ENCODE measurements around the gene SCAMP3.
"Not testable (repeated sequence)": the region's sequence is repeated elsewhere in the genome, so short reads cannot be mapped to it uniquely, and the experiment has no call there.

The SCAMP3 gene

GRCh38 chr1:155227261-155228095 is 34.7 kb downstream of the SCAMP3 start:
- peak; percentile 100 for DNase-seq (ENCODE audit: low spot score)

GRCh38 chr1:155226910-155227260 is 35.3 kb downstream of the SCAMP3 start:
- DNase-seq (ENCODE audit: low spot score): peak; percentile 33

- DNase-seq (ENCODE audit: low spot score): peak; percentile 80
These were observed 35.8 kb downstream of the SCAMP3 start for GRCh38 chr1:155226188-155226909.

DNA sequence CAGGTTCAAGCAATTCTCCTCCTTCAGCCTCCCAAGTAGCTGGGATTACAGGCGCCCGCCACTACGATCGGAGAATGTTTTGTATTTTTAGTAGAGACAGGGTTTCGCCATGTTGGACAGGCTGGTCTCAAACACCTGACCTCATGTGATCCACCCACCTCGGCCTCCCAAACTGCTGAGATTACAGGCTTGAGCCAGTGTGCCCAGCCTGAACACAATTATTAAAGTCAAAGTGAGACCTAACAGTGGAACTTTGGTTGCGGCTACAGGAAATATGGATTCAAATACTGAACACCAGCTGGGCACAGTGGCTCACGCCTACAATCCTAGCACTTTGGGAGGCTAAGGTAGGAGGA is 36.8 kb downstream of the SCAMP3 start:
- not testable (repeated sequence) for DNase-seq (ENCODE audit: low spot score)

GRCh38 chr1:155223047-155223446 is 39.1 kb downstream of the SCAMP3 start:
- DNase-seq (ENCODE audit: low spot score): no peak

GRCh38 chr1:155220211-155220965 is 41.8 kb downstream of the SCAMP3 start:
- DNase-seq (ENCODE audit: low spot score): not testable (repeated sequence)

DNA sequence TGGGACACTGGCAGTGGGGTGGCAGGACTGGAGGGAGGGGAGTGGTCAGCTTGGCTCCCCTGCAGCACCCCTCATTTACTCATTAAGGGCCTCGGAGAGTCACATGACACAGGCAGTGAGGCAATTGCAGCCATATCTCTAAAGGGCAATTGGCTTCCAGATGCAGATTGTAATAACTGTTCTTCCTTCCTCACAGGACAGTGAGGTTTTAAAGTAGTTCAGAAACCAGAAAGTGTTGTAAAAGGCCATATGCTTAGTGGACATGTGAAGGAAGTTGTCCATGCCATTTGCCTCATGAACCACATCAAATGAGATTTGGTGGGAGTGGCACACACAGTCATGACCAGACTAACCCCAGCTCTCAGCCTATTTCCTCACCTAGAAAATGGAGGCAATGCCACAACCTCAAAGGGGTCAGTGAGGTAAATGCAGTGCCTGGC is 42.5 kb downstream of the SCAMP3 start:
- no peak for DNase-seq (ENCODE audit: low spot score)

DNA sequence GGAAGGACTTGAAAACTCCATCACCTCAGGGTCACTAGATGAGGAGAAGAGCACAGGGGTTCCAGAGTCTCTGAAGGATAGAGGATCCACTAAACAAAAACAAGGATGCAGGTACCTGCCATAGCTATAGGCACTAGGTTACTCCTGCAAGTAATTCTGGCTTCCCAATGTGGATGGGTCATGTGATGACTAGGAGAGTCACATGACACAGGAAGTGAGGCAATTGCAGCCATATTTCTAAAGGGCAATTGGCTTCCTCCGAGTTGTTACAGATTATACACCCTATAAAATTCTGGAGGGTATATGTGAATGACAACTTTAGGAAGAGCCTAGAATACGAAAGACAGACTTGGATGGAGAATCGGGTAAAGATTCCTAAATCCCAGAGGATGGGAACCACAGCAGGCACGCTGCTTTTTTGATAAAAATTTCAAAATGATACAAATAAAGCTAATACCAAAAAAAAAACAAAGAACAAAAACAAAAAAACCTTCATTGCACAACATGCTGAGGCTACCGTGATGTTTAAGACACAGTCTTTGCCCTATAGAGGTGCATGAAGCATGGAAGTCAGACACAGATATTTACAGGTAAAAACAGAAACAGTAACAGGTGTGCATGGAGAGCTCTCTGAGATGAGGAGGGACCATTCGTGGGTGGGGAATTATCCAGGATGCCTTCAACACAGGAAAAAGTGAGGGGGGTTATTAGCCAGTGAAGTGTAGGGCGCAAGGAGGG is 43.1 kb downstream of the SCAMP3 start:
- no peak for DNase-seq (ENCODE audit: low spot score)

DNA sequence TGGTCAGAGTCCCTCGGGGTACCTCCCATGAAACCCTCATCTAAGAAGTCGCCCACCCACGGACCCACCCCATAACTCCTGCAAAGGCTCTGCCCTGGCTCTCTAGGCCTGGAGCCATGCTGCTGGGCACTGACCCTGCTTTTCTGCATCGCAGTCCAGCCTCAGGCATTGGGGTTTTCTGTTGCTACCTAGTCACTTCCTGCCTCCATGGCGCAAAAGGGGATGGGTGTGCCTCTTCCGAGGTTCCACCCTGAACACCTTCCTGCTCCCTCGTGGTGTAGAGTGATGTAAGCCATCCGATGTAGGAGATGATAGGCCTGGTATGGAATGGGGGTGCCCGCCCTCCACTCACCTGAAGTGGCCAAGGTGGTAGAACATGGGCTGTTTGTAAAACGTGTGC is 47.5 kb downstream of the SCAMP3 start:
- not testable (repeated sequence) for DNase-seq (ENCODE audit: low spot score)

- DNase-seq (ENCODE audit: low spot score): not testable (repeated sequence)
These were observed 50.1 kb downstream of the SCAMP3 start for GRCh38 chr1:155212051-155212440.

DNA sequence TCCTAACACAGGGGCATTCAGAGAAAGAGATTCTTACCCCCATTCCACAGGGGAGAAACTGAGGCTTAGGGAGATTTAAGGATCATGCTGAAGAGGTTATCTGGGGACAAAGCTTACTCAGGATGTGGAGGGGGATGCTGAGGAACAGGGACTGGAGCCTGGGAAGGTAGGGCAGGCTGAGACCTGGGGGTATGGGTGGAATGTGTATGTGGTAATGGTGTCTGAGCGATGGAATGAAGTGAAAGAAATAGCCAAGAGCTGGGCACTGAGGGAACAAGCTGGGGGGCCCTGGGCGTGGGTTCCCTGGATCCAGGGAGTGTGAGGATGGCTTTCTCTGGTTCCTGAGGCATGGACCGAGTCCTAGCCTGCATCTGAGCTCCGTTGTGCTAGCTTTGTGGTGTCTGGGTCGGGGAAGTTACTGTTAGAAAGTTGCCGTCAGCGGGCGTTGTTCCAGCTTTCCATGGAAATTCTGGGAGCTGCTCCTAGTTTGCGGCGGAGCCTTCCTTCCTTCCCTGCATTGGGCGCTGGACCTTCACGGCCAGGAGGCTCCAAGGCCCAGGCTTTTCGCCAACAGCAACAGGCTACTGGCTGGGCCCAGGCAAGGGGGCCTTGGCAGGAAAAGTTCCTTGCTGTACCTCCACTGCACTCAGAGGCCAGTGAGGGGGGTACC is 50.6 kb downstream of the SCAMP3 start:
- not testable (repeated sequence) for DNase-seq (ENCODE audit: low spot score)

- no peak for DNase-seq (ENCODE audit: low spot score)
These were observed 51.7 kb downstream of the SCAMP3 start for GRCh38 chr1:155210314-155211104.

- no peak for DNase-seq (ENCODE audit: low spot score)
These were observed 52.8 kb downstream of the SCAMP3 start for GRCh38 chr1:155209312-155209721.

DNA sequence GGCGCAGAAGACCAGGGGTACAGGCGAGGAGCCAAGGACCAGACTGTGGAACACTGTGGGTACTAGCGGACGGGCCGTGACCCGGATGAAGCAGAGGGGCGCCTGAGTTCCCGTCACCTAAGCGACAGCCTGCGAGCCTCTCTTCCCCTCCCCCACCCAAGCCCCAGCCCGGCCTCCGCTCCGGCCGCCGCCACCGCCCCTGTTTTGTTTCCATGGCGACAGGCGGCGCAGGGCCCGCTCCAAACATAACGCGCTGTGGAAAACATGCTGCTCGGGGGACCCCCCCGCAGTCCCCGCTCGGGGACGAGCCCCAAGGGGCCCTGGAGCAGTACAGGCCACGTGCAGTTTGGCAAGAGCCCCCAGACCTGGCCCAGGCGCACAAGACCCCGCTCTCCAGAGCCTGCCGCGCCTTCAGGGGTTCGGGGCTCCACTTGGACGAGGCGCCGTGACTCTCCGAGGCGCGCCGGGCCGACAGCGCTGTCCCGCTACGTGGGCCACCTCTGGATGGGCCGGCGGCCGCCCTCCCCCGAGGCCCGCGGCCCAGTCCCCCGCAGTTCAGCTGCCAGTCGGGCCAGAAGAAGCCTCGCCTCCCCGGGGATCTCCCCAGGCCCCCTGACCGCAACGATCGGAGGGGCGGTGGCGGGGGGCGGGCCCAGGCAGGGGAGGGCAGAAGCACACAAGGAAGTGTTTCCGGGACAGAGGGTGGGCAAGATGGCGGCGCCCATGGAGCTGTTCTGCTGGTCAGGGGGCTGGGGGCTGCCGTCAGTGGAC is 53.4 kb downstream of the SCAMP3 start, which contains the start of gene MTX1:
TSS of gene MTX1 (plus strand) at position 155 of the 771 bp plus-strand sequence. CDS start at position 265, 110 bp downstream.
- DNase-seq (ENCODE audit: low spot score): peak; percentile 83

GRCh38 chr1:155207806-155208540 is 54.2 kb downstream of the SCAMP3 start, which contains the start of gene THBS3:
THBS3 (minus strand) TSS chr1:155207897; CDS start chr1:155207876, 21 bp downstream.
- DNase-seq (ENCODE audit: low spot score): no peak

DNA sequence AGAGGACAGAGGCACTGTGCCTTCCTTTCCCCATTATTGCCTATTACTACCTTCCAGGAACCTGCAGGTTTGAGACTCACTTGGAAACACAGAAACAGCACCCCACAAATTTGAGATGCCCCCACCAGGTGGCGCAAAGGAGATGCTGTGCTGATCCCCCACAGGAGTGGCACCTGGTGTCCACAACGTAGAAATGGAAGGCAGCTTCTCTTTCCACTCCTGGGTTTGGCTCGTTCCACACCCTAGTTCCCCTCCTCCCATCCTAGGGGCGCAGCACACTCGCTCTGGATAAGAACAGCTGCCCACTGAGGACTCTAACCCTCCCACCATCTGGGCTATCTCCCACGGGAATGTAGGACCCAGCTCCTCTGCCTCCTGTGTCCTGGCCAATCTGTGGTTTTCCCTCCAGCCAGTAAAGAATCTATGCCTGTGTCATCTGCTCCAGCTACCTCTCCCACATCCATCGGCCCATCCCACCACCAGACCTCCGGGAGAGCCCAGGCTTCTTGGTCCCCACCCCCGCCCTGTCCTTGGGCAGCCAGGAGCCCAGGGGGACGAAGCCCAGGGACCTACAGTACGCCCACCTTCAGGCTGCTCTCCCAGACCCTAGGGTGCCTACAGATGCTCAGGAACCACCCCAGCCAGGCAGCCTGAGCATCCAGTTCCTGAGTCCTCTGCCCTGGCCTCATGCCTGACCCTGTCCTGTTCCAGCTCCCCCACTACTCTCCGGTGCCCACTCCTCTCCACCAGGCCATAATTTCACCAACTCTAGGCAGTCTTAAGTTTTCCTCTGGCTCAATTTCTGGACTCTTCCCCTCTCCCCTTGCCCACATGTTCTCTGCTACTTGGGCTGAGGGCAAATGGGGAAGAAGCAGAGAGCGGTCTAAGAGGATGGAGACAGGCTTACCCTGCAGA is 55.0 kb downstream of the SCAMP3 start:
- peak; percentile 83 for DNase-seq (ENCODE audit: low spot score)

Measured in germinal center (tissue), 1 donor.